NCI-H1417 (cell line): ENCODE results near the gene PACSIN1.

Source experiments
- DNase-seq, 3 experiments: peaks; one replicate each; lab custom pipeline; 2025; lab: John Stamatoyannopoulos, UW

PACSIN1 gene

DNA sequence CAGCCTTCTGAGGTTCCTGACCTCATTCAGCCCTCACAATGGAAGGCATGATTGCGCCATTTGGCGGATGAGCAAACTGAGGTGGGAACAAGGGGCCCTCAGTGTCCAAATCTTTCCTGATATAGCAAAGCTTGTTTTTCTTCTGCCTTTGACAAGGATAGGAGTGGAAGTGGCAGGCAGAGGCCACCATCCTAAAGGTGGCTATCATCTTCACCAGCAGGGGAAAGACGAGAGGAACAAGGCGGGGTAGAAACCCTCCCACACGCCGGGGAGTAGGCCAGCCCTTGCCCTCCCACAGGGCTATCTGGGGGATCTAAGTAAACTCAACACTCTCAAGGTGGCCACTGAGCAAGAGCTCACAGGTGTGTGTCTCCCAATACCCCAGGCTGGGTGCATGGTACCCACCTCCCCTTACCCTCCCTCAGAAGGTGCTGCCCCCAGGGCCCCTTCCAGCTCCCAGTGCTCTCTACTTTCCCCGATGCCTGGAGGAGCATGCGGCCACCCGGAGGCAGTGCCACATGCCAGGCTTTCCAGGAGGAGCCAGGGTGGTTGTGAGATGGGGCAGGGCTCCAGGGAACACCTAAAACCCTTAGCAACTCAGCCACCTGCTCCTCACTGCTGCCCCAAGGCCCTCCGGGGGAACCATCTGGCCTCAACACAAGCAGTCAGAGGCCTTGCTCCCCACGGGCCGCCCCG lies 79.0 kb downstream of the PACSIN1 start:
- peak in 1 of 3 experiments; percentile 10 for DNase-seq

- DNase-seq: peak; percentile 7 to 79 (median 66)
Observed at GRCh38 chr6:34546551-34547321, 80.9 kb downstream of the PACSIN1 start.

DNA sequence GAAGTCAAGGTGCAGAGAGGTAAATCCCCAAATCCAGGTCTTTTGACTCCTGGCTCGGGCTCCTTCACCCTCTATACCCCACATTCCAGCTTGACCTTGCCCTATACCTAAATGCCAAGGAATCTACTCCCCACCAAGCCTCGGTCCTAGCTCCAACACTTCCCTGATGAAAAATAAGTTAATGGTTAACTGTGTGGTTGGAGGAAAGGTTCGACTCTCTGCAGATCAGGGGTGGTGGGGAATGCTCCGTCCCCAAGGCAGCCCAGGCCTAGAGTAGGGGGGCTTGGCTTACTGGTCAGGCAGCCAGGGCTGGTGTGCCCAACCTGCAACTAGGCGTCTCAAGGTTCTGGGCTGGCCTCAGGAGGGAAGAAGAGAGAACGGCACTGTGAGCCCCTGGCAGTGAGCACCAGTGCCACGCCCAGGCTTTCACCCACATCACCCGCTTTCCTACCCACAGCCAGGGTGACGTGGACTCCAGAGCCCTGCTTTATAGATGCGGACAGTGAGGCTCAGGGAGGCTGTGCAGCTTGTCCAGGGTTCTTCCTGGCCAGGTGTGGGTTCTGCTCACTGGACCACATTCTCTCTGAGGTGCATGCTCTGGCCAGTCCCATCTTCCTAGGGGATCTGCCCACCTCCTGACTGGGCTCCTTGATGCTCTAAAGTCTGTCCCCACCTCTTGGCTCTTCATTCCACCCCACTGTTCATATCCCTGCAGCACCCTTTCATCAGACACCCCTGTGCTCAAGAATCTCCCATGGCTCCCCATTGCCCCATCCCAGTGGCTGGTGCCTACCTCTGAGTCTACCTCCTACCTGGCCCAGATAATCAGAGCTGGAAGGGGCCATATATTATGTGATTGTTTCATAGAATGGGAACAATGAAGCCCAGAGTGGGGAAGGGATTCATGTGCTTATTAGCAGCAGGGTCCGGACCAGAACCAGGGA lies 82.1 kb downstream of the PACSIN1 start:
- no peak for DNase-seq

GRCh38 chr6:34549026-34549803 lies 83.3 kb downstream of the PACSIN1 start:
- no peak for DNase-seq

DNA sequence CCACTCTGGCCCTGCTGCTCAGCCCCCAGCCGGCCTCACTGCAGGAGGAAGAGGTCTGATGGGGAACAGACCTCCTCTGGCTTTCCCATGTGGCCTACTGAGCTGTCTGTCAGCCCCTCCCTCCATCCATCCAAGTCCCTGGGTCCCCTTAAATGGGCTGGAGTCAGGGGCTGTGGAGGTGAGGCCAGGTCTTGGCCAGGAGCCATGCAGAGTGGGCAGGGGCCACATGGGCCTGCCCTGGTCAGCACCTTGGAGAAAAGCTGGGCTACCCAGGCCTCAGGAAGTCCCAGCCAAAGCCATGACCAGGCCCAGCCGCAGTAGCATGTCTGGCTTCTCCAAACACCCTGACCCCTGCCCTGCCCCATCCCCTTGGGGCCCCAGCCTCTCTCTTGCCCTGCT lies 83.9 kb downstream of the PACSIN1 start:
- no peak for DNase-seq

DNA sequence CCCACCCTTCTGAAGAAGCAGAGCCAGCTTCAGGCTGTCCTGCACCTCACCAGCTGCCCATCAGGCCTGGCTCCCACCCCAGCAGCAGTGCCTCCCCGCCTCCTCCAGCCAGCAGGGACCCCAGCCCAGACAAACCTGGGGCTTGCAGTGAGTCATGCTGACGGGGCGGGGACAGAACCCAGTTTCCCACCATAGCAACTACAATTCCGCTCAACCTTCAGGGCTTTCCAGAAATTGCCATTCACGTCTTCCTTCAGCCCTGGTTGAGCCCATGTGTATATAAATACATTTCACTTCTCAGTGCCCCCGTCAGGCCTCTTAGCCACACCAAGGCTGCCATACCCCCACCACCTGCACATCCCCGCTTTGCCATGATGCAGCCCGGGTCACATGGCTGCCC lies 85.8 kb downstream of the PACSIN1 start:
- DNase-seq: no peak

- no peak for DNase-seq
Observed at GRCh38 chr6:34552620-34553019, 86.7 kb downstream of the PACSIN1 start.

GRCh38 chr6:34553146-34553545 lies 87.3 kb downstream of the PACSIN1 start:
- DNase-seq: no peak

DNA sequence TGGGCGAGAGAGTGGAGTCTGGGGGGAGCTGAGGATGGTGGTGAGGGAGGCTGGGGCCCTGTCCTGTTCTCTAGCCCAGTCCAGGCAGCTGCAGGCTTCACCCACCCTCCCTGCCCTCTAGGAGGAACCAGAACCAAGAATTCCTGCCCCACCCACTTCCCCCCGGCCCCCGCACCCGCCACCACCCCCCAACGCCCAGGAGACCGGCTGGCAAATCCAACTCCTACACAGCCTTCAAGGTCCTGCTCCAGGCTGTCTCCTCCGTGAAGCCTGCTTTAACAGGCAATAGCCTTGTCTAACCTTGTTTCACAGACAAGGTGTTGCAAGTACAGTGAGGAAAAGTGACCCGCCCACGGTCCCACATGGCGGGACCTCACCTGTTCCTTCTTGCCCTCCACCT lies 87.9 kb downstream of the PACSIN1 start:
- DNase-seq: no peak

GRCh38 chr6:34554291-34555006 lies 88.6 kb downstream of the PACSIN1 start:
- DNase-seq: no peak

DNA sequence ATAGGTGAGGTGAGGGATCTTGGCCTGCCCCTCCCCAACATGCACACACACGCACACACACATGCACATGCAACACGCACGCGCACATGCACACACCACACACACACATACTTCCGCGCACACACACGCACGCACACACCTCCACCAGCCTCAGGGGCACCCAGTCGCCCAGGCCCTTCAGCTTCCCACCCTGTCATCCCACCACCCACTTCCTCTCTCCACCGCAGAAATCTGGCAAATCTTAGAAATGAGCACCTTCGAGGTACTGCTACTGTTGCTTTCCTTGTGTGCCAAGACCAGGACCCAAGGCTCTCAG lies 89.1 kb downstream of the PACSIN1 start:
- DNase-seq: no peak

DNA sequence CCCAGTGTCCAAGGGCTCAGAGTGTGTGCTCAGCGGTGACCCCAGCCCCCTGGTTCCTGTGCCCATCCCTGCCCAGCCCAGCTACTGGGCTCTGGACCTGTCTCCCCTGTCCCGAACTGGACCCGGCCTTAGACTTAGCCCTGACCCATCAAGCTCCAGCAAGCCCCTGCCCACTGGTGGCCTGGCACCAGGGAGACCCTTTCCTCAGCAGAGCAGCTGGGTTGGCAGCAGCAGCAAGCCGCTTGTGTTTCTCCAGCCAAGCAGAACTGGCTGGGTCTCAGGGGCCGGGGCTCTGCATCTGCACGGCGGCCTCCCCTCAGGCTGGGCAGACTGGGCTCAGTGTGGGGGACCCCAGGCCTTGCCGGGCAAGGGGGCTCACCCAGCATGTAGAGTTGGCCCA lies 89.5 kb downstream of the PACSIN1 start:
- no peak for DNase-seq

GRCh38 chr6:34556031-34556471 lies 90.2 kb downstream of the PACSIN1 start, which contains the start of gene SPDEF:
TSS of gene SPDEF (minus strand) at chr6:34556329. CDS start at chr6:34544455, 11,874 bp downstream.
- no peak for DNase-seq

GRCh38 chr6:34556493-34556892 lies 90.6 kb downstream of the PACSIN1 start:
- DNase-seq: no peak

GRCh38 chr6:34557228-34557627 lies 91.4 kb downstream of the PACSIN1 start:
- no peak for DNase-seq

DNA sequence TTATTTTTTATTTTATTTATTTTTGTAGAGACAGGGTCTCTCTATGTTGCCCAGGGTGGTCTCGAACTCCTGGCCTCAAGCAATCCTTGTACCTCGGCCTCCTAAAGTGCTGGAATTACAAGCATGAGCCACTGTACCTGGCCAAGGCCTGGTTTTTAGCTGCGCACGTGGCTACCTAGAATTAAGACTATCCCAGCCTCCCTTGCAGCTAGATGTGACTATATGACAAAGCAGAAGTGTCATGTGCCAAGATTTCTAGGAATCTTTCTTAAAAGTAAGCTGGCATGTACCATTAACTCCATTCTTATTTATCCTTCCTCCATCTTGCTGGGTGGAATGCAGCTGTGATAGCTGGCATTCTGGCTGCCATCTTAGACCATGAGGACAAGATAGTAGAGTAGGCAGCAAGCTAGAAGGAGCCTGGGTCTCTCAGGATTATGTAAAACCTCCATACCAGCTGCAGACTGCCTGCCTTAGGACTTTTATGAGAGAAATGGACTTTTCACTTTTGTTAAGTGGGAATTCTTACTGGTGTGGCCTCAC lies 92.4 kb downstream of the PACSIN1 start:
- no peak for DNase-seq

GRCh38 chr6:34559651-34560365 lies 93.9 kb downstream of the PACSIN1 start:
- peak in 1 of 3 experiments; percentile 38 for DNase-seq

GRCh38 chr6:34560366-34561226 lies 94.7 kb downstream of the PACSIN1 start:
- DNase-seq: peak in 2 of 3 experiments; percentile 44 to 70

- DNase-seq: no peak
Observed at GRCh38 chr6:34561227-34561530, 95.3 kb downstream of the PACSIN1 start.
